ENCODE data around the gene FRA10AC1. TPM values are rescaled to one million over a fixed set of nuclear protein-coding genes. Genes with fewer than 3 reads are reported as not detected.

Gene FRA10AC1
- total RNA-seq, 1 experiment from 2014 or later, result 12.4 TPM

- Mint-ChIP-seq H3K27me3 (ENCODE audit: low read depth) (no peaks in the 10 kb centered on the region), H3K9me3 (no peaks in the 10 kb centered on the region; a peak in 1 of 5 replicates), H3K4me1 (0 out of 4 replicates have a peak, but pooled peaks cover 4% of the 10 kb centered on the region in 2 experiments), H3K27ac (no peak overlapping the region), H3K36me3 (ENCODE audit: insufficient read depth in 1 of 3, low read depth in 3 of 3) (no peaks in the 10 kb centered on the region), H3K4me3 (no peak overlapping the region)
- Histone ChIP-seq H2BK12ac (ENCODE audit: insufficient read length, low read depth, low read length) (no peak overlapping the region), H4K8ac (replicated peaks; ENCODE audit: insufficient read length, low read depth, low read length) (no peak overlapping the region), H4K20me1 (ENCODE audit: control insufficient read depth, insufficient read depth, insufficient read length) (no peaks in the 10 kb centered on the region), H3K4ac (ENCODE audit: low read depth, low read length) (no peak overlapping the region), H3K56ac (ENCODE audit: insufficient read length, low read depth, low read length) (no peak overlapping the region), H2BK120ac (ENCODE audit: low read depth, low read length, poor library complexity, severe bottlenecking) (no peak overlapping the region), H3T11ph (ENCODE audit: low read length) (no peak overlapping the region), H4K91ac (ENCODE audit: insufficient read length, low read depth, low read length) (no peak overlapping the region), H3K14ac (ENCODE audit: insufficient read depth, low read length) (no peak overlapping the region), H3K79me2 (ENCODE audit: insufficient read depth, low read length) (no peaks in the 10 kb centered on the region), H4K5ac (ENCODE audit: insufficient read length, low read depth, low read length) (no peak overlapping the region), H3K9me3 (ENCODE audit: control insufficient read depth, low read depth, low read length) (no peaks in the 10 kb centered on the region), H3K4me1 (ENCODE audit: insufficient read depth, low read length) (no peaks in the 10 kb centered on the region), H3K79me1 (ENCODE audit: insufficient read depth, low read depth, low read length, poor library complexity, severe bottlenecking) (no peaks in the 10 kb centered on the region), H2BK20ac (ENCODE audit: low read depth, low read length, poor library complexity, severe bottlenecking) (no peak overlapping the region), H2AFZ (ENCODE audit: low read length) (no peak overlapping the region), H3K18ac (ENCODE audit: insufficient read length, low read depth, low read length) (no peak overlapping the region), H3K23ac (ENCODE audit: insufficient read length, low read depth, low read length) (no peak overlapping the region), H3K23me2 (ENCODE audit: insufficient read length, low read depth, low read length, poor library complexity, severe bottlenecking) (no peaks in the 10 kb centered on the region), H3K27ac (ENCODE audit: insufficient read length, low read depth, low read length) (no peak overlapping the region), H3K4me2 (ENCODE audit: insufficient read depth, insufficient read length, low read length) (no peak overlapping the region), H3K27me3 (ENCODE audit: insufficient read depth, low read length) (no peaks in the 10 kb centered on the region), H2BK15ac (ENCODE audit: low read depth, low read length) (no peak overlapping the region), H2BK5ac (ENCODE audit: insufficient read length, low read length) (no peak overlapping the region), H2AK5ac (ENCODE audit: insufficient read length, low read length) (no peak overlapping the region), H3K9ac (ENCODE audit: extremely low read depth, insufficient read length, low read length) (no peak overlapping the region)
- TF ChIP-seq, protein P1, sequence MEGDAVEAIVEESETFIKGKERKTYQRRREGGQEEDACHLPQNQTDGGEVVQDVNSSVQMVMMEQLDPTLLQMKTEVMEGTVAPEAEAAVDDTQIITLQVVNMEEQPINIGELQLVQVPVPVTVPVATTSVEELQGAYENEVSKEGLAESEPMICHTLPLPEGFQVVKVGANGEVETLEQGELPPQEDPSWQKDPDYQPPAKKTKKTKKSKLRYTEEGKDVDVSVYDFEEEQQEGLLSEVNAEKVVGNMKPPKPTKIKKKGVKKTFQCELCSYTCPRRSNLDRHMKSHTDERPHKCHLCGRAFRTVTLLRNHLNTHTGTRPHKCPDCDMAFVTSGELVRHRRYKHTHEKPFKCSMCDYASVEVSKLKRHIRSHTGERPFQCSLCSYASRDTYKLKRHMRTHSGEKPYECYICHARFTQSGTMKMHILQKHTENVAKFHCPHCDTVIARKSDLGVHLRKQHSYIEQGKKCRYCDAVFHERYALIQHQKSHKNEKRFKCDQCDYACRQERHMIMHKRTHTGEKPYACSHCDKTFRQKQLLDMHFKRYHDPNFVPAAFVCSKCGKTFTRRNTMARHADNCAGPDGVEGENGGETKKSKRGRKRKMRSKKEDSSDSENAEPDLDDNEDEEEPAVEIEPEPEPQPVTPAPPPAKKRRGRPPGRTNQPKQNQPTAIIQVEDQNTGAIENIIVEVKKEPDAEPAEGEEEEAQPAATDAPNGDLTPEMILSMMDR (conservative IDR thresholded peaks at IDR 0.05), result no peak
- DNase-seq, result no peak
- no CpG with 5 or more reads among the region's 5 CpGs for WGBS (ENCODE audit: extremely low coverage, insufficient read length, low lambda C conversion rate)
Observed at GRCh38 chr10:93710333-93710909, 8.0 kb upstream of the FRA10AC1 start.
